NCI-H774 (cell line): ENCODE data around the gene AGXT2.
A peak's percentile ranks its signal among the peaks of the same experiment; 100 is the strongest.
"Not testable (repeated sequence)": the region's sequence is repeated elsewhere in the genome, so short reads cannot be mapped to it uniquely, and the experiment has no call there.

ENCODE experiments used
- DNase-seq: peaks from one replicate; lab custom pipeline; 2025; lab: John Stamatoyannopoulos, UW

AGXT2 gene

DNA sequence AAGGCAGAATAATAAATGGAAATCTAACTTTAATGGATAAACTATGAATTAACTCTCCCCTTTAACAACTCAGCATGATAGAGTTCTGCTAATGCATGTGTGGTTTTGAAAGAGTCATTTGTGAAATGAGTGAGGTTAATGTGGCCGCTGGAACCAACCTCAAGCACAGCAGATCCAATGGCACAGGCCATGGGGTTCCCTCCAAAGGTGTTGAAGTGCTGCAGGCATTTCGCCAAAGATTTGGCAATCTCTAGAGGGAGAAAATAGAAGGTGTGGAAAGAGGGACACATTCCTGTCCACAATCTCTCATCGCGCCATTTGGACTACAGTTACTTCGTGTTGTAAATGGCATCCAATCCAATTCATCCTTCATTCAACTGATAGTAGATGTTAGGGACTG lies 35.0 kb downstream of the AGXT2 start:
- no peak for DNase-seq

- DNase-seq: no peak
These were observed 35.4 kb downstream of the AGXT2 start for GRCh38 chr5:35012365-35012764.

GRCh38 chr5:35010676-35011075 lies 37.1 kb downstream of the AGXT2 start:
- no peak for DNase-seq

DNA sequence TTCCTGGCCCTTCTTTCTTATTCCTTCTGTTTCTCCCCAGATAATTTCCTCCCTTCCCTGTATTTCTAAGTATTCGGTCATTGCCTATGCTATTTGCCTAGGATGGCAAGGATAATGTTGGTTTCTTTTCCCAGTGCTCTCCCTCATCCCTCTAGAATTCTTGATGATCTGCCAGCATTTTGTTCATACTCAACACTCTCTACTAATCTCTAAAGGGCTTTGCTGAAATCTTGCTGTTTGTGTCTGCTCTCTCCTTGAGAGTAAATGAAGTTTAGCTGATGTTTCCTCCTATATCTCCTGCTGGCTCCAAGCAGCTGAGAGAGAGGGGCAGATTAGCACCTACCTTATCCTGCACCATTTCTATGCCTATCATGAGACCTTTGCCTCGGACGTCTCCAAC lies 38.1 kb downstream of the AGXT2 start:
- no peak for DNase-seq

- DNase-seq: no peak
These were observed 38.7 kb downstream of the AGXT2 start for GRCh38 chr5:35009019-35009418.

- no peak for DNase-seq
These were observed 43.0 kb downstream of the AGXT2 start for GRCh38 chr5:35004771-35005170.

- DNase-seq: no peak
These were observed 43.5 kb downstream of the AGXT2 start for GRCh38 chr5:35004200-35004599.

GRCh38 chr5:35003018-35003957 lies 44.5 kb downstream of the AGXT2 start:
- DNase-seq: peak; percentile 54

- no peak for DNase-seq
These were observed 45.3 kb downstream of the AGXT2 start for GRCh38 chr5:35002459-35002858.

GRCh38 chr5:35001842-35002241 lies 45.9 kb downstream of the AGXT2 start:
- DNase-seq: no peak

DNA sequence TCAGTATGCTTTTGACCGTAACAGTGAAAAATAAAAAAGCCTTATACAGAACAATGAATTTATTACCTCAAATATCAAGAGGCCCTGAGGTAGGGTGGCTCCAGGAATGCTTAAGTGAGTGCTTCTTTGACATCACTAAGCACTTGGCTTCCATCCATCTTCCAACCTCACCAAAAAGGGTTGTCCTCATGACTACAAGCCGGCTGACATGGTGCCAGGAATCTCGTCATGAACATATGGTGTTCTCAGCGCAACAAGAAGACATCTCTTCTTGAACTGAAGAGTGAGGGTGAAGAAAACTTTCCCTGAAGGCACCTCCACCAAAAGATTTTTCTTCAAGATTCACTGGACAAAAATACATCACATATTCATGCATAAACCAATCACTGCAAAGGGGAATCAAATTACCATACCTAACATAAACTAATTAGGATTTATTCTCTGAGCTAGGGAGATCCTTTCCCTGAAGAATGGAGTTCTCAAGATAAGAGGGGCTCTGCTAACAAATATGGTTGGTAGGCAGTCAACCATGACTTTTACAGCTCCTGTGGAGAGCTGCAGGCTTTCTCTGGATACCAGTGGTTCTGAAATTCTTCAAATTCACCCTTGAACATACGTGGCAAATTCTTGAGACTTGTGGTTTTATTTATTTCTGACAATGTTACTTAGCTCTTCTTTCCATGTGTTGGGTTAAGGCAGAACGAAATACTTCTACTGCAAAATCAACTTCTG lies 49.5 kb downstream of the AGXT2 start:
- DNase-seq: no peak

DNA sequence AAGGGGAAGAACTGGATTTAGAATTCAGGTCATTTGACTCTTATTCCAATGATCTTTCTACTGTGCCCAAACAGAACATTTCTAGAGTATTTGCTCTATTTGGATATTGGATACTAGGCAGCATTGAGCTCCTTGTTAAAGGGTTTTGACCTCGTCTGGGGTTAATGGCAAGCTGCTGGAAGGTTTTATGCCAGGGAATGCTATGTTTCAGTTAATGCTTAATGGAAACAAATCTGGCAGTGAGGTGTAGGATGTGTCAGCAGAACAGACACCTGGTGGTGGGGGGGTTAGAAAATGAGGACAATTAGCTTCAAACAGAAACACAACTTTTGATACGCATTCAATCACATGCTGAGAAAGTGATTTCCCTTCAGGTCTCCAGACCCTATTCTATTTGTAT lies 51.5 kb downstream of the AGXT2 start:
- DNase-seq: no peak

- no peak for DNase-seq
These were observed 53.8 kb downstream of the AGXT2 start for GRCh38 chr5:34993951-34994350.

DNA sequence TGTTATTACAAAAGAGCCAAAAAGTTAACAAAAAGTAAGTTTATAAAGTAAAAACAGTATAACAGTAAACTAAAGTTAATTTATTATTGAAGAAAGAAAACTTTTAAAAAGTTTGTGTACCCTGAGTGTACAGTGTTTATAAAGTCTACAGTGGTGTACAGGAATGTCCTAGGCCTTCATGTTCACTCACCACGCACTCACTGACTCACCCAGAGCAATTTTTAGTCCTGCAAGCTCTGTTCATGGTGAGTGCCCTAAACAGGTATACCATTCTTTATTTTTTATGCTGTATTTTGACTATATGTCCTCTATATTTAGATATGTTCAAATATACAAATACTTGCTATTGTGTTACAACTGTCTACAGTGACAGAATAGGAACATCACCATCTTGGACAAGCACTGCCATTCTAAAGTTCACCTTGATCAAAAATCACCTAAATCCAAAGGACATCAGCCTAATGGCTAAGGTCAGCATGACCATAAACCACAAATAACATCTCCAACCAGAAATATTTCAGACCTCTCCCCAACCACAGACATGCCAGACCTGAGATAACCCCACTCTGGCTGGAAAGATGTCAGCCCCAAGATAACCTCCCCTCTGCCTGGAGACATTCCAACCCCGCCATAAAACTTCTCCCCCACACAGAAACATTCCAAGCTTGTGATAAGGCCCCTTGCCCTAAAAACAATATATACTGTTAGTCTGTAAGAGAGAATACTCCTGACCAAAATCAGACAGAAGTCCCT lies 56.1 kb downstream of the AGXT2 start:
- no peak for DNase-seq

- no peak for DNase-seq
These were observed 60.8 kb downstream of the AGXT2 start for GRCh38 chr5:34986965-34987364.

- no peak for DNase-seq
These were observed 64.9 kb downstream of the AGXT2 start for GRCh38 chr5:34982823-34983222.

DNA sequence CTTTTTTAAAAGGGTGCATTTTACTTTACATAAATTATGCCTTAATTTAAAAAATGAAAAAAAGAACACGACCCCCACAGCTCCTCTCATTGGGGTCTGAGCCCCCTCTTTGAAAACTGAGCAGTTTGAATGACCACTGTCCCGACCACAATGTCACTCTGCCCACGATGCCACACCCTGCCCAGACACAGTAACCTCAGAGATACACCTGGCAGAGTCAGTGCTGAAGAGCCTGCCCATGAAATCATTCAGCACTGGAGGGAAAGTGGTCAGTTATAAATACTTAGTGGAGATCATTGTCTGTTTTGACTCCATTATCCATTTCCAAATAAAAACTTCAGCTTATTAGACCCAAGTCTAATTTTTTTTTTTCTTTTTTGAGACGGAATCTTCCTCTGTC lies 69.1 kb downstream of the AGXT2 start:
- DNase-seq: no peak

DNA sequence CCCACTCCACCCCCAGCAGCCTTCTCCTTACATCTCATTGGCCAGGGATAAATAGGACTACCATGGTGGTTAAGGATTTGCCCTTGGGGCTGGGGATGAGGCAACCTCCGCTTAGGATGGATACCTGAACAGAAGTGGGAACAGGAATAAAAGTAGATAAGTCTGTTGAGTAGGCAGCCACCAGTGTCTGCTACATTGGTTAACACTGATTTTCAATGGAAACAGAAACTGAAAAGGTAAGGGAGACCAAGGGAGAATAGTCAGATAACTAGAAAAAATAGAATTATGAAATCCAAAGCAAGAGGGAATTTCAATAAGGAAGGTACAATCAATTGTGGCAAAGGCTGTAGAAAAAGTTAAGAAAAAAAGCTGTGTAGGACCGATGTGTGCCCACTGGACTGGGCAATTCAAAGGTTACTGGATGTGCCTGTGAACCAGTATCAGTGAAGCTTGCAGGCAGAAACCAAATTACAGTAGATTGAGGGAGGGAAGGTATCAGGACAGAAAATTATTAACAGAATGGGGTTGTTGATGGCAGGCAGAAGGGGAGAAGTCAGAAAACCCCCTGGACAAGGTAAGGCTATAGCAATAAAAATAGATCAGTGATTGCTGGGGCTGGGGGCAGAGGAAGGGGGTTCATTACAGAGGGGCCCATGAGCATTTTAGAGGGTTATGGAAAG lies 69.7 kb downstream of the AGXT2 start:
- no peak for DNase-seq

DNA sequence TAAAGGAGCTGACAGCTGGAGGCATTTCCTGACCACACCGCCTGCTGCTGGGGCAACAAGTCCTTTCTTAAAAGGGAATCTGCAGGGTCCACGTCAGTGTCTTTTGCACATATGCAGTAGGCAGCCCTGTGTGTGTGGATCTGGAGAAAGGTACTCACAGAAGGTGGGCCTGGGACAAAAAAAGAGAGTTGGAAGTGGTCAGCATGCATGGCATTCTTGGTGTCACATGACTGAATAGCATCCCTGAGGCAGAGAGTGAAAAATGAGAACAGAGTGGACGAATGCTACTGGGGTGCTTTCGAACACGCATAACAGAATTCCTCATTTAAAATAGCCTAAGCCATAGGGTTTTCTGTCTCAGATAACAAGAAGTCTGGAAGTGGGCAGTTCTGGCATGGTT lies 71.4 kb downstream of the AGXT2 start:
- no peak for DNase-seq

GRCh38 chr5:34971655-34972054 lies 76.1 kb downstream of the AGXT2 start:
- not testable (repeated sequence) for DNase-seq

- DNase-seq: no peak
These were observed 77.2 kb downstream of the AGXT2 start for GRCh38 chr5:34970552-34970951.

DNA sequence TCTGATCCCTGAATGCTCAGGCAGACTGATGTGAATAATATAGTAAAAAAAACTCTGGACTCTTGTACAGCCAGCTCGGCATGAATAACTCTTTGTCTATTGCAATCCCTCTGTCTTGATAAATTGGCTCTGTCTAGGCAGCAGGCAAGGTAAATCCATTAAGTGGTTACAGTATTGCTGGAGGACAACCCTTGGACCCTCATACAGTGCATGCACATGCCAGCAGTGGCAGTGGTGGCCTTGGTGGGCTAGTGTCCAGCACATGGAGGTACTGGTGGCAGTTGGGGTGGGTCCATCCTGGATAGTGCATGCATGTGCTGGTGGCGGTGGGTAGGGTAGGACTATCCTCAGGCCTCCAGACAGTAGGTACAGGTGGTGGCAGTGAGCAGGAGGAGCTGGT lies 79.5 kb downstream of the AGXT2 start:
- no peak for DNase-seq
